Lower leg skin (tissue), 3 donors: Measurements from ENCODE around the gene SKIC2.
"Not testable (repeated sequence)": the region's sequence is repeated elsewhere in the genome, so short reads cannot be mapped to it uniquely, and the experiment has no call there.

Experiments
- POLR2A ChIP-seq, 2 donors: fragments of 450-650 bp; IDR thresholded peaks; one replicate each; pipeline ENCODE4 v1.6.1; 2016 to 2017; ENCODE audit warnings: antibody characterized with exemption in 2 of 2, mild to moderate bottlenecking in 1 of 2, moderate library complexity in 1 of 2
- TF ChIP-seq, protein P1 (sequence below), 3 donors: fragments of 450-650 bp; IDR thresholded peaks; one replicate each; pipeline ENCODE4 v1.5.1; 2016; ENCODE audit warnings: antibody characterized with exemption in 3 of 3, mild to moderate bottlenecking in 3 of 3, moderate library complexity in 2 of 3

DNA sequence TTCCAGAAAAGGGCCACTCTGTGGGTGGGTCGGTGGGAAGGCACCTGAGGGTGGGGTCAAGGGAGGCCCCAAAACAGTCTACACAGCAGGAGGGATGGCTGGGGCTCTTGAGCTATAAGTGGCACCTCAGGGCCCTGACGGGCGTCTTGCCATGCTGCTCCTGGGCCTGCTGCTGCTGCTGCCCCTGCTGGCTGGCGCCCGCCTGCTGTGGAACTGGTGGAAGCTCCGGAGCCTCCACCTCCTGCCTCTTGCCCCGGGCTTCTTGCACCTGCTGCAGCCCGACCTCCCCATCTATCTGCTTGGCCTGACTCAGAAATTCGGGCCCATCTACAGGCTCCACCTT, 46.5 kb downstream of the SKIC2 start:
- TF ChIP-seq, protein P1, sequence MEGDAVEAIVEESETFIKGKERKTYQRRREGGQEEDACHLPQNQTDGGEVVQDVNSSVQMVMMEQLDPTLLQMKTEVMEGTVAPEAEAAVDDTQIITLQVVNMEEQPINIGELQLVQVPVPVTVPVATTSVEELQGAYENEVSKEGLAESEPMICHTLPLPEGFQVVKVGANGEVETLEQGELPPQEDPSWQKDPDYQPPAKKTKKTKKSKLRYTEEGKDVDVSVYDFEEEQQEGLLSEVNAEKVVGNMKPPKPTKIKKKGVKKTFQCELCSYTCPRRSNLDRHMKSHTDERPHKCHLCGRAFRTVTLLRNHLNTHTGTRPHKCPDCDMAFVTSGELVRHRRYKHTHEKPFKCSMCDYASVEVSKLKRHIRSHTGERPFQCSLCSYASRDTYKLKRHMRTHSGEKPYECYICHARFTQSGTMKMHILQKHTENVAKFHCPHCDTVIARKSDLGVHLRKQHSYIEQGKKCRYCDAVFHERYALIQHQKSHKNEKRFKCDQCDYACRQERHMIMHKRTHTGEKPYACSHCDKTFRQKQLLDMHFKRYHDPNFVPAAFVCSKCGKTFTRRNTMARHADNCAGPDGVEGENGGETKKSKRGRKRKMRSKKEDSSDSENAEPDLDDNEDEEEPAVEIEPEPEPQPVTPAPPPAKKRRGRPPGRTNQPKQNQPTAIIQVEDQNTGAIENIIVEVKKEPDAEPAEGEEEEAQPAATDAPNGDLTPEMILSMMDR (IDR thresholded peaks at IDR 0.05), result not testable (repeated sequence)
- not testable (repeated sequence) for TF ChIP-seq POLR2A (IDR thresholded peaks at IDR 0.05)
